HK-2 (cell line): ENCODE measurements around the gene RXRA.

Source experiments
- DNase-seq: peaks from one replicate; pipeline ENCODE4 v3.0.0-alpha.2; 2018; ENCODE audit not compliant: unreplicated experiment

Gene RXRA

GRCh38 chr9:134337469-134337868 is 11.2 kb downstream of the RXRA start:
- no peak for DNase-seq

GRCh38 chr9:134338394-134339182 is 12.3 kb downstream of the RXRA start:
- DNase-seq = no peak

- no peak for DNase-seq
These were observed 13.0 kb downstream of the RXRA start for GRCh38 chr9:134339183-134339806.

GRCh38 chr9:134340475-134341160 is 14.4 kb downstream of the RXRA start:
- no peak for DNase-seq

- DNase-seq = no peak
These were observed 15.1 kb downstream of the RXRA start for GRCh38 chr9:134341306-134341705.

GRCh38 chr9:134341929-134342745 is 15.9 kb downstream of the RXRA start:
- no peak for DNase-seq

- DNase-seq = no peak
These were observed 16.5 kb downstream of the RXRA start for GRCh38 chr9:134342746-134343115.

GRCh38 chr9:134343637-134344036 is 17.4 kb downstream of the RXRA start:
- no peak for DNase-seq

GRCh38 chr9:134344068-134344799 is 18.0 kb downstream of the RXRA start:
- no peak for DNase-seq

GRCh38 chr9:134344800-134345310 is 18.6 kb downstream of the RXRA start:
- no peak for DNase-seq

GRCh38 chr9:134345737-134346136 is 19.5 kb downstream of the RXRA start:
- DNase-seq = no peak

GRCh38 chr9:134346151-134346550 is 19.9 kb downstream of the RXRA start:
- no peak for DNase-seq

GRCh38 chr9:134346840-134347583 is 20.8 kb downstream of the RXRA start:
- DNase-seq = no peak

- DNase-seq = no peak
These were observed 21.7 kb downstream of the RXRA start for GRCh38 chr9:134347996-134348395.

- no peak for DNase-seq
These were observed 22.3 kb downstream of the RXRA start for GRCh38 chr9:134348404-134349155.

GRCh38 chr9:134349936-134350335 is 23.7 kb downstream of the RXRA start:
- DNase-seq = no peak

GRCh38 chr9:134350416-134350994 is 24.2 kb downstream of the RXRA start:
- no peak for DNase-seq

- DNase-seq = no peak
These were observed 25.4 kb downstream of the RXRA start for GRCh38 chr9:134351606-134352176.
